Islet precursor cell (in vitro differentiated cells): Measurements from ENCODE around the gene MOV10.
"Not testable (repeated sequence)": the region's sequence is repeated elsewhere in the genome, so short reads cannot be mapped to it uniquely, and the experiment has no call there.

Experiments
- DNase-seq: peaks from one replicate; pipeline ENCODE4 v3.0.0-alpha.2; 2018

MOV10 gene

DNA sequence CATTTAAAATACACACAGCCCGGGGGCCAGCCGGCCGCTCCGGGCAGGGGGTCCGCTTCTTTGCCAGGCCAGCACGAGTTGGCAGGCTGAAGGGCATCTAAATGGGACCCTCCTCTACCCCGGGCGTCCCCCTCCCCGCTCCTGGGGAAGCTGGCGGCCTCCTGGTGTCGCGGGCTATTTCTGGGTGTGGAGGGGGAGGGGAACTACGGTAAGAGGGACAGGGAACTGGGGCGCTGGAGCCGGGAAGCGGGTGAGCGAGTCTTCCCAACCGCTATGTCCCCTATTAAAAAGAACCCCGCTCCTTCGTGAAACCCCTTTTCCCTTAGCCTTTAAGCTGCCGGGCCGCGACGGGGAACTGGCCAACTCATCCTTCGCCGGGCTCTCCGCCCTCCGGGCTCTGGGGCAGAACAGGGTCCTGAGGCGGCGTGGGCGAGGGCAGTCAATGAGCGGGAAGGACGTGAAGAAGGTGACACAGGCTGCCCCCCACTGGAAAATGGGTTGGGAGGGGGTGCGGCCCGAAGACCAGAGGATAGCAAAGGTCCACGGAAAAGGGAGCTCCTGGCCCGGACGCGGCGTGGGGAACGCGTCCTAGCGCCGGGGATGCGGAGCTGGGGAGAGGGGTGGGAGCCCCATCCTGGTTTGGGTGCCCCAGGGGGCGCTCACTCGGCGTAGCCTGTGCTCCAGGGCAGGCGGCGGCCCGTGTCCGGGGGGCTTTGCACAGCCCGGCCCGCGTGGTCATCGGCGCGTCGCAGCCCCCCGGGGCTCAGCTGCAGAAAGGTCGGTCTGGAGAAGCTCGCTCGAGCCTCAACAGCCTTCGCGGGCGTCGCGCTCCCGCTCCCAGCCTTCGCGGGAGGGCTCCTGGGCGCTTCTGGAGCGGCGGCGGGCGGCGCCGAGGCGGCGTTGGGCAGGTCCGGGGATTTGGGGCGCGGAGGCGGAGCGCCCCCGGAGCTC lies 40.1 kb downstream of the MOV10 start:
- DNase-seq, result no peak

DNA sequence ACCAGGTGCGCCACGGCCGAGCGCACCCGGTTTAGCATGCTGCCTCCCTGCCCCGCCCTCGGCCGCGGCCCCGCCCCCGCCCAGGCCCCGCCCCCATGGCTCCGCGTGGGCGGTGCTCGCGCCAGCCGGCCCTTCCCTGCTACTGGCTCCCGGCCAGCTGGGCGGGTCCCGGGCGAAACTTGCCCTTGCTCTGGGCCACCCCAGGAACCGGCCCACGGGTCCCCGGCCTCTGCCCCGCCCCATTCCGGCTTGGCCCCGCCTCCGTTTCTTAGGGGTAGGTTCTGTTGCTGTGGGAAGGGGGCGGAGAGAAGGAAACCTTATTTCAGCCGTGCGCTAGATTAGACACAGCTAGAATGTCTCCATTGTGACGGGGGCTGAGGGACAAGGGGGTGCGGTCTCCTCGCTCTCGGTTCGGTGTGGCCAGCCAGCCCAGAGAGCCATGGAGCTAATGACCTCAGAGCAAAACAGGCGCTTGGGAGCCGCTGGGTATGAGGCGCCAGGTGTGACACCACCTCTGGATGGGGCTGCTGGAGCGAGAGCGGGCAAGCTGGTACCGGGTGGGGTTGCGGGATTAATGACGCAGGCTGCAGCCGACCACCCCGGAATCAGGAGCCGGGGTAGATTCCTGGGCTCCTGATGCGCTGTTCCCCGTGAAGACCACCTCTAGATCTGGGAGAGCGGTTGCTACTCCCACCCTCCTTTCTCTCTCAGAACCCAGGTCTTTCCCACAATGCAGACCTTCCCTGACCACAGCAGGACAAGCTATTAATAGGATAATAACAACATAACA lies 41.0 kb downstream of the MOV10 start, which contains the start of gene PPM1J:
PPM1J (minus strand) TSS at position 69 of the 790 bp plus-strand sequence; CDS start at position 38, 31 bp downstream.
- peak; percentile 99 for DNase-seq

DNA sequence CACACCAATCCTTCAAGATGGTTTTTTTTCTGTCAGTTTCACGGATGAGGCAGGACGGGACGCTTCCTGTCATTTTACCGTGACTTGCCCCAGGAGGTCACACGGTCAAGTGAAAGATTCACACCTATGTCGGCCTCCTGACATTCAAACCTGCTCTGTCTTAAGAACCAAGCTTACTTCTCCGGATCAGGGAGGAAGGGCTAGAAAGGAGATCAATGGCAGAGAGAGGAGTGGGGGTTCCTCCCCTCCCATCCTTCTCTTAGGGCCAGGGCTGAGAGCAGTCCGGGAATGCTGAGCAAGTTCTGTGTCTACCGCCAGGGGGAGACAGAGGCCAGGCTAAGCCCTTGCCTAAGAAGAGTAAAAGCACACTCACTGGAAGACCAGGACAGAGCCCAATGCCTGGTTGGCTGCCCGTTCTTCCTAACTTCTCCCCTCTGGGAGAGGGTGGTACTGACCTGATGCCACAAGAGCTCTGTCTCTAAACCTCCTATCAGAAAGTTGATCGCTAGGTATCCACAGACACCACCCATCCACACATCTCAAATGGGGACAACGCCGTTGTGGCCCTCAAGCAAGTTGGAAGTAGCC lies 41.8 kb downstream of the MOV10 start:
- DNase-seq, result peak; percentile 95

DNA sequence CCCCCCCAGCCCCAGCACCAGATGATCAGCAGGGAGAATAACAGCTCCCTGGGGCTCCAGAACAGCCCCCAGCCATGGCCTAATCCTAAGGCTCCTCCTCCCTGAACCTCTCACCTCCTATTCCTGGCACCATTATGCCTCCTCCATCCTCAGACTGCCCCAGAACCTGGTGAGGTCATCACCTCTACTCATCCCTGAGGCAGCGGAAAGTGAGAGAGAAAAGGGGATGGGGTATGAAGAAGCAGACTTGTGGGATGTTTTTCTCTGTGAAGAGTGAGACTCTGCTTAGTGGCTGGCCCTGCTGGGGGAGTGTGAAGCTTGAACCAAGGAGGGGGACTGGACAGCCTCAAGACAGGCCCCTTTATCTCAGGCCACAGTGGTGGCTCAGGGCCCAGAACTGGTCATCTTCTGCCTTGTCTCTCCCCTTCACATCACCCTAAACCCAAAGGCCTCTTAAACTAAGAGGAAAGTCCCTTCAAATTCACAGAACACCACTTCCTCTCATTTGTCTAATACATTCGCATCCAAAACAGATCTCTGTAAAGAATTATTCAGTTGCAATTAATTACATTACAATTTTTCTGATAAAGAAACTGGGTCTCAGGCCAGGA lies 42.9 kb downstream of the MOV10 start:
- DNase-seq, result no peak

DNA sequence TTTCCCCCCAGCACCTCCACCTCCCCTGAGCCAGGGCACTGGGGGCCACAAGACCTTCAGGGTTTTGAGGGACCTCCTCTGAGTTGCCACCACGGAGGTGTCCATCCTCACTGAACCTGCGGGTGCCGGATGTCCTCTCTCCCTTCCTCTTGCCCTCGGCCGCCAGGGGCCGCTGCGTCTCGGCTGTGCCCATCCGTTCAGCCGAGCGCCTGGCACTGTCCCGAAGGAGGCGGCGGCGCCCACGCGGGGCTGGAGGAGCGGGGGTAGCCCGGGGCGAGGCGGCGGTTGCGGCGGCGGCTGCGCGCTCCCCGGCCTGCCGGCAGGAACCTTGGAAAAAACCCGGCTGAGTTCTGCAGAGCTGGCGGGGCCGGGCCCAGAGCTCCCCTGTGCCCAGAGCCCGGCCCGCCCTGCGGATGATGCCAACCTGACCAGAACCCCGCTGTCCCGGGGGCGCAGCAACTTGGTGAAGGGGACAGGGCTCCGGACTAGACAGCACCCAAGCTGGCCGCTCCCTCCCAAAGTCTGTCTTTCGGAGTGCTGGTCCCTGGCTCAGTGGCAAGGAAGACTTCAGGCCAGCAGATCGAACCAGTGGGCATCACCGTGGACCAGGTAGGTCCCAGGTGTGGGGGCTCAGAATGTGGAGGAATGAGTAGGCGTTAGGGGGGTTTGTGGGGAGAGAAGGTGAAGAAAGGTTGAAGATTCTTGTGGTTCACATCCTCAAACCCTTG lies 44.4 kb downstream of the MOV10 start:
- DNase-seq, result peak; percentile 87

DNA sequence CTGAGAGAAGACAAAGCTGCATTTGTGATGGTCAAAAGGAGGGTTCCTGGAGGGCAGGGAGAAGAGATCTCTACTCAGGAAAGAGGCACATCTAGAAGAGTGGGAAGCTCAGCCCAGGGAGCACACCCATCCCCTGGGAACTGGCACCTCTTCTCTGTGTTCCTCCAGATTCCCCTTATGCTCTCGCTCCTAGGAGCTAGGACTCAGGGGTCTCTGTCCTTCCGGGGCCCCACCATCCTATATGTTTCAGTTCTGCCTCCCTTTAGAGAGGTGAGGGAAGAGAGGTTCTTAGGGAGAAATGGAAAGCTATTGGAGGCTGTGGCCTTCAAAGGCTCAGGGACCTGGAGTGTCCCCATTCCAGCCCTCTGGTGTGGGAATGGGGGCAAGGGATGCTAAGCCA lies 45.2 kb downstream of the MOV10 start:
- no peak for DNase-seq

DNA sequence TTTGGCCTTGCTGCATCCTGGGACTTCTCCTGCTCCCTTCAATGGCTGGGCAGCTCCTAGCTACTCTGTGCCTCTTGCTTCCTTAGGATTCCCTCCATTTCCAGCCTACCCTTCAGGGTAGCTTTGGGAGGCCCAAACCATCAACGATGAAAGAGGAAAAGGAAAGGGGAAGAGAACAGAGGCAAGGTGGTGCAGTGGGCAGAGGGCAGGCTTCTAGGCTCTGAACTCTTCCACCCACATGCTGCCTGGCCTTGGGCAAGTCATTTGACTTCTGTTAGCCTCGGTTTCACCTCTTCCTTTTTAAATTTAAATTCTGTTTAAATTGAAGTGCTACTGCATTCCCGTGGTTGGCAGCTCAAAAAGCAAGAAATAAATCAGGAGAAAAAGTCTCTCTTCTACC lies 46.3 kb downstream of the MOV10 start:
- no peak for DNase-seq

DNA sequence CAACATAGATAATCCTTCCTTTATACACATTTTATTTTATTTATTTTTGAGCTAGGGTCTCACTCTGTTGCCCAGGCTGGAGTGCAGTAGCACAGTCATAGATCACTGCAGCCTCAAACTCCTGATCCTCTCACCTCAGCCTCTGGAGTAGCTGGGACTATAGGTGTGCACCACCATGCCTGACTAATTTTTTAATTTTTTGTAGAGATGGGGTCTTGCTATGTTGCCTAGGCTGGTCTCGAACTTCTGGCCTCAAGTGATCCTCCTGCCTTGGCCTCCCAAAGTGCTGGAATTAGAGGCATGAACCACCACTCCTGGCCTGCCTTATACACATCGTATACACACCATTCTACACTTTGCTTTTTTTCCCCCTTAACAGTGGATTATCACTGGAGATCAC lies 46.8 kb downstream of the MOV10 start:
- not testable (repeated sequence) for DNase-seq

DNA sequence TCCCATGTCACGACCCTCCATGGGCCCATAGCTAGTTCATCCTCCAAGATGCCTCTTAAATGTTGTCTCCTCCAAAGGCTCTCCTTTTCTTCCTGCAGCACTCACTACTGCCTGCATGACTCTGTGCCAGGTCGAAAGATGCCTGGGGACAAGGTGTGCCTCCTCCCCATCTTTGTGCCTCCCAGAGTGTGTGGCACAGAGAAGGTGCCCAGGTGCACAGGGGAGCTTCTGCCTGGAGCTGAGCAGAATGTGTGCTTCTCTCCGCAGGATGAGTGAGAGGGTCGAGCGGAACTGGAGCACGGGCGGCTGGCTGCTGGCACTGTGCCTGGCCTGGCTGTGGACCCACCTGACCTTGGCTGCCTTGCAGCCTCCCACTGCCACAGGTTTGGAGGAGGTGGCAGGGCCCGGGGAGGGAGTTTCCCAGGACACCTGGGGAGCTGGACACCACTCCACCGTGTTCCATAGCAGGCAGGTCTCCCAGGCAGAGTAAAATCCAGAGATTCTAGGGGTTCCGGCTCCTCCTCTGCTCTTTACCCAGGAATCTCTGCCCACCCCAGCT lies 47.6 kb downstream of the MOV10 start:
- DNase-seq, result no peak

DNA sequence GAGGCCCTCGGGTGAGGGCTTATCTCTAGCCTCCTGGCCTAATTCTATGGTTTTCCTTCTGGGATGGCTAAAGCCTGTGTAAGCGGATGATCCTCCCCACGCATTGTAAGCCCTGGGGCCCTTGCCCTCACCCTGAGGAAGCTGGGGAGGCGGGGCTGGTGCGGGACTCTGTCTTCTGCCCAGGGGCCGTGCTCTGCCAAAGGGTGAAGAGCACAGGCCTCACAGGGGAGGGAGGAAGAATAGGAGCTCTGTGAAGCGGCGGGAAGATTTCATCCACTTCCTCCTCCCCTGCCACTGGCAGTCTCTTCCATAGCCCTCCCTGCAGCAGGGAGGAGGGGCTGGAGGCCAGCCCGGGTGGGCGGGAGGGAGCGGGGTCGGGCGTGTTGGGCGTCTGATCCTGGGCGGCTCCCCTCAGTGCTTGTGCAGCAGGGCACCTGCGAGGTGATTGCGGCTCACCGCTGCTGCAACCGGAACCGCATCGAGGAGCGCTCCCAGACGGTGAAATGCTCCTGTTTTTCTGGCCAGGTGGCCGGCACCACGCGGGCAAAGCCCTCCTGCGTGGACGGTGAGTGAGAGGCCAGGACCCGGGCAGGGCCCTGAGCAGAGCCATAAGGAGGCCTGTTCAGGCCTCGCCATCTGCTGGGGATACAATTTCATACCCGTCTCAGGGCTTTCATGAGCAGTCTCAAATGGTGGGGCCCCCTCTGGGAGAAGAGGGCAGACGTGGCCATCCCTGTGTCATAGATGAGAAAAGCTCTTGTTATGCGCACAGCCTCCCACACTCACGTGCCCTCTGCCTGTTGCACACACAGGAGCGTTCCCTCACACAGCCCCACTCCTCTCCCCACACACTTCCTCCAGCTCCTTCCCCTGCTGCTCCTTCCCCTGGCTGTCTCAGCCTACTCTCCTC lies 48.4 kb downstream of the MOV10 start:
- DNase-seq, result peak; percentile 85

DNA sequence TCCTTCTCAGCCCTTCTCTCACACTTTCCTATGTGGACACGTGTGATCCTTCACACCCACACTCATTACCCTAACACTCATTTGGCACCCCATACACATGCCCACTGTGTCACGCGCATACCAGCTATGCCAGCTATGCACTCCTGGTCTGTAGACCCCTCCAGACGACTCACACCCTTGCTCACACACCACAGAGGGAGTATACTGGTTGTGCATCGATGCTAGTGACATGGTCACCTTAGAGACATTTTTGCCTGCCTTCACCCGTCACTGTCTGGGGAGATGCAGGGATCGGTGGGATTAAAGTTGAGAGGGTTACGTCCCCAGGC lies 49.0 kb downstream of the MOV10 start:
- no peak for DNase-seq

DNA sequence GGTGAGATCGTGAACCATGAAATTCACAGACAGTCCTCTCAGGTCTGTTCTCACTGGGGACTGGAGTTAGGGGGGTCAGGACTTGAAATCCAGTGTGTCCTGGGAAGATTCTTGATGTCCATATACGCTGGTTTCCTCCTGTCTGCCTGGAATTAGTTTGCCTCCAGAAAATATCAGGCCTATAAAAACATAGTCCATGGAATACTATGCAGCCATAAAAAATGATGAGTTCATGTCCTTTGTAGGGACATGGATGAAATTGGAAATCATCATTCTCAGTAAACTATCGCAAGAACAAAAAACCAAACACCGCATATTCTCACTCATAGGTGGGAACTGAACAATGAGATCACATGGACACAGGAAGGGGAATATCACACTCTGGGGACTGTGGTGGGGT lies 49.8 kb downstream of the MOV10 start:
- DNase-seq, result not testable (repeated sequence)

DNA sequence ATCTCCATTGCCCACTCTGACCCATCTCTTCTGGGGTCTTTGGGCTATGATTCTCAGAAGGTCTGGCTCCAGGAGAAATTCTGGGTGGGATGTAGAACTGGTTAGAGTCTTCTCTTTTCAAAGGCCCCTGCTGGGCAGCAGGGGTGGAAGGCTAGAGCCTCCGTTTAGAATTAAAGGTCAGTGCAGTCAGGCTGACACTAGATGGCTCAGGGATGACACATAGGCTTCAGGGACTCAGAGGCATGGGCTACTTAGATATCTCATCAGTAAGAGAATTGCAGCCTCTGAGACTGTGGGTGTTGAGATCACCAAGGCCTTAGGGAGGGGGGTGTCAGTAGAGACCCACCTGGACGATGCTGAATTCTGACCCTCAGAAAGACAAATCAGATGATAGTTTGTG lies 53.3 kb downstream of the MOV10 start:
- DNase-seq, result no peak

DNA sequence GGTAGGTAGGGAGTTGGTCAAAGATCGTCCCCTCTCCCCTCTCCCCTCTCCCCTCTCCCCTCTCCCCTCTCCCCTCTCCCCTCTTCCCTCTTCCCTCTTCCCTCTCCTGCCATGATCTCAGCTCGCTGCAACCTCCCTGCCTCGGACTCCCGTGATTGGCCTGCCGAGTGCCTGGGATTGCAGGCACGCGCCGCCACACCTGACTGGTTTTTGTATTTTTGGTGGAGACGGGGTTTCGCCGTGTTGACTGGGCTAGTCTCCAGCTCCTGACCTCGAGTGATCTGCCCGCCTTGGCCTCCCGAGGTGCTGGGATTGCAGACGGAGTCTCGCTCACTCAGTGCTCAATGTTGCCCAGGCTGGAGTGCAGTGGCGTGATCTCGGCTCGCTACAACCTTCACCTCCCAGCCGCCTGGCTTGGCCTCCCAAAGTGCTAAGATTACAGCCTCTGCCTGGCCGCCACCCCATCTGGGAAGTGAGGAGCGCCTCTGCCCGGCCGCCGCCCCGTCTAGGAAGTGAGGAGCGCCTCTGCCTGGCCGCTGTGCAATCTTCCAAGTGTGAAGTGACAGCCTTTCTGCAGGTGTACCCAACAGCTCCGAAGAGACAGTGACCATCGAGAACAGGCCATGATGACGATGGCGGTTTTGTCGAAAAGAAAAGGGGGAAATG lies 54.0 kb downstream of the MOV10 start:
- not testable (repeated sequence) for DNase-seq

DNA sequence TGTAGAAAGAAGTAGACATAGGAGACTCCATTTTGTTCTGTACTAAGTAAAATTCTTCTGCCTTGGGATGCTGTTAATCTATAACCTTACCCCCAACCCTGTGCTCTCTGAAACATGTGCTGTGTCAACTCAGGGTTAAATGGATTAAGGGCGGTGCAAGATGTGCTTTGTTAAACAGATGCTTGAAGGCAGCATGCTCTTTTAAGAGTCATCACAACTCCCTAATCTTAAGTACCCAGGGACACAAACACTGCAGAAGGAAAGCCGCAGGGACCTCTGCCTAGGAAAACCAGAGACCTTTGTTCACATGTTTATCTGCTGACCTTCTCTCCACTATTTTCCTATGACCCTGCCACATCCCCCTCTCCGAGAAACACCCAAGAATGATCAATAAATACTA lies 54.6 kb downstream of the MOV10 start:
- DNase-seq, result peak; percentile 18

DNA sequence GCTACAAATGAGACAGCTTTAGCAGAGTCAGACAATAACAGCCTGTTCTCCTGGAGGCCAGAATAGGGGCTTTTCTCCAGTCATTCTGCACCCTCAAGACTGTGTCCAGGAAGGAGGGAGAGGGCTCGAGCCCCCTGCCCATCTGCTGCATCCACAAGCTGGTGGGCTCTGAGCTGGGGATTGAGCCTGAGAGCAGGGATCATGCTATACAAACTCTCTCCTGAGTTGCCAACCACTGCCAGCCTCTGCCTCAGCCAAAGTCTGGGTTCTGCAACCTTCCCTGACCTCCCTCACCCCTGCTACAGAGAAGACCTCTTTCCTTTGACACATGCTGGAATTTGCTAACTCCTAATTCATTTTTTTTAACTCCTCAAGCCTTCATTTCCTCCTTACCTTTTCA lies 55.5 kb downstream of the MOV10 start:
- DNase-seq, result peak; percentile 45

DNA sequence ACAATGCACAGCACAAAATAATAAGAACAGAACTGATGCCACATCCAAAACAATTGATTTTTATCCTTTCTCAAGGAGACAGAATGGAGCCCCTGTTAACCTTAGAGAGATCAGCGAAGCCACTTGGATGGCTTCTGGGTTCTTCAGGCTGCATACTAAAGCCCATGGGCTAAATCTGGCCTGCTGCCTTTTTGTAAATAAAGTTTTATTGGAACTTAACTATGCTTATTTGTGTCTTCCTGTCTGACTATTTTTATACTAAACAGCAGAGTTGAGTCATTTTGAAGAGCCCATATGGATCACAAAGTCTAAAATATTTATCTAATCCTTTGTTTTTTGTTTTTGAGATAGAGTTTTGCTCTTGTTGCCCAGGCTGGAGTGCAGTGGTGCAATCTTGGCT lies 57.0 kb downstream of the MOV10 start:
- peak; percentile 1 for DNase-seq

DNA sequence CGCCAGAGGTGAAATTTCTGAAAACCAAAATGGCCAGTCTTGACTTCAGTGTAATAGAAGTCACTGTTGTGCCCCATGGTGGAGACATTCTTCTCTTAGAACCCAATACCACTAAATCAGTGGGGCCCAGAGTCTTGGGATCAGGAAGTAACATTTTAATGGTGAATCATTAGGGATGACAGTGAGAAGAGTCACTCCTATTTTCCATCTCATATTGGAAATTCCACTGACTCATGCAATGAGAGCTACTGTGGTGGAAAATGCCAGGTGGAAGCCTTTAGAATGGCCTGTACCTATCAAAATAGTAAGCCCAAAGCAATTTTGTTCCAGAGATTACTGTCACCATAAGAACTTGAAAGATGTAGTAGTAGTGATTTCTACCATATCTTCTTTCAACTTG lies 61.3 kb downstream of the MOV10 start:
- DNase-seq, result no peak

DNA sequence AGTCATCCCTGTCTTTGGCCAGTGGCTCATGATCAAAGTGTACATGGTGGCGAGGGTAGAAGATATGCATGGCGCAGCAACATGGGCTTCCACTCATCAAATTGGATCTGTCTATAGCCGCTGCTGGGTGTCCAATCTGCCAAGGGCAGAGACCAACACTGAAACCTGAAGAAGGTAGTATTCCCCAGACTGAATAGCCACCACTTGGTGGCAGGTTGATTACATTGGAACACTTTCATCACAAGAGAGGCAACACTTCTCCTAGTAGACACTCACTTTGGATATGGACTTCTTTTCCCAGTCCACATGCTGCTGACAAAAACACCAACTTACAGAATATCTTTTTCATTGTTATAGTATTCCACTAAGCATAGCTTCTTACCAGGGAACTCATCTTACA lies 63.1 kb downstream of the MOV10 start:
- no peak for DNase-seq
